Measurements from ENCODE around the gene CLEC4G.
"Not testable (repeated sequence)": the region's sequence is repeated elsewhere in the genome, so short reads cannot be mapped to it uniquely, and the experiment has no call there.

The CLEC4G gene

GRCh38 chr19:7746903-7747884 is 15.3 kb upstream of the CLEC4G start, which contains the start of gene CD209:
Gene CD209, minus strand, starts transcription at chr19:7747534. Its CDS starts 23 bp downstream, at chr19:7747511.
- DNase-seq (ENCODE audit: low spot score): no peak

GRCh38 chr19:7746306-7746705 is 14.4 kb upstream of the CLEC4G start:
- DNase-seq (ENCODE audit: low spot score): not testable (repeated sequence)

GRCh38 chr19:7744871-7745650 is 13.2 kb upstream of the CLEC4G start:
- DNase-seq (ENCODE audit: low spot score): no peak

GRCh38 chr19:7744199-7744786 is 12.4 kb upstream of the CLEC4G start:
- no peak for DNase-seq (ENCODE audit: low spot score)

GRCh38 chr19:7743425-7743841 is 11.5 kb upstream of the CLEC4G start:
- no peak for DNase-seq (ENCODE audit: low spot score)

GRCh38 chr19:7742991-7743390 is 11.1 kb upstream of the CLEC4G start:
- no peak for DNase-seq (ENCODE audit: low spot score)

GRCh38 chr19:7742575-7742974 is 10.7 kb upstream of the CLEC4G start:
- no peak for DNase-seq (ENCODE audit: low spot score)

GRCh38 chr19:7740682-7741054 is 8.8 kb upstream of the CLEC4G start:
- no peak for DNase-seq (ENCODE audit: low spot score)

- DNase-seq (ENCODE audit: low spot score): no peak
These were observed 8.1 kb upstream of the CLEC4G start for GRCh38 chr19:7739801-7740681.

GRCh38 chr19:7739211-7739755 is 7.4 kb upstream of the CLEC4G start:
- DNase-seq (ENCODE audit: low spot score): no peak

- DNase-seq (ENCODE audit: low spot score): no peak
These were observed 6.1 kb upstream of the CLEC4G start for GRCh38 chr19:7738023-7738422.

- DNase-seq (ENCODE audit: low spot score): no peak
These were observed 5.3 kb upstream of the CLEC4G start for GRCh38 chr19:7737215-7737614.

- DNase-seq (ENCODE audit: low spot score): no peak
These were observed 4.2 kb upstream of the CLEC4G start for GRCh38 chr19:7736148-7736547.

- DNase-seq (ENCODE audit: low spot score): no peak
These were observed 2.6 kb upstream of the CLEC4G start for GRCh38 chr19:7734220-7735203.

GRCh38 chr19:7733376-7733775 is 1.5 kb upstream of the CLEC4G start:
- DNase-seq (ENCODE audit: low spot score): no peak

- no peak for DNase-seq (ENCODE audit: low spot score)
These were observed 295 bp downstream of the CLEC4G start for GRCh38 chr19:7731615-7732014.

GRCh38 chr19:7731218-7731595 is 703 bp downstream of the CLEC4G start:
- DNase-seq (ENCODE audit: low spot score): no peak

GRCh38 chr19:7730286-7731217 is 1.4 kb downstream of the CLEC4G start:
- no peak for DNase-seq (ENCODE audit: low spot score)

- no peak for DNase-seq (ENCODE audit: low spot score)
These were observed 2.1 kb downstream of the CLEC4G start for GRCh38 chr19:7729831-7730285.
